ENCODE data around the gene PLPPR3. TPM values are rescaled to one million over a fixed set of nuclear protein-coding genes. Genes with fewer than 3 reads are reported as not detected.
A peak's percentile ranks its signal among the peaks of the same experiment; 100 is the strongest.

Gene PLPPR3
- total RNA-seq, 1 experiment from 2014 or later, result 0.81 TPM

- Histone ChIP-seq H3K27ac (no peak overlapping the region), H3F3A (ENCODE audit: insufficient read depth, low read depth) (peaks cover 32% of the 10 kb centered on the region; the same call in 1 of the 2 replicates), H2AFZ (no peak overlapping the region), H3K79me2 (ENCODE audit: low read depth) (no peaks in the 10 kb centered on the region), H3K9me2 (ENCODE audit: insufficient read depth) (no peaks in the 10 kb centered on the region), H3K4me1 (replicated peaks; ENCODE audit: insufficient read depth) (no peaks in the 10 kb centered on the region), H3K27me3 (ENCODE audit: insufficient read depth, low read depth) (no peaks in the 10 kb centered on the region), H3K4me3 (no peak overlapping the region), H3K36me3 (ENCODE audit: low read depth) (0 out of 2 replicates have a peak, but pooled peaks cover 8% of the 10 kb centered on the region), H4K20me1 (ENCODE audit: insufficient read depth) (peaks cover 14% of the 10 kb centered on the region), H3K4me2 (no peak overlapping the region), H3K9me3 (ENCODE audit: insufficient read depth, low read depth) (no peaks in the 10 kb centered on the region)
- DNase-seq, result no peak
- CTCF ChIA-PET, result no interaction called here
- POLR2A ChIA-PET (ENCODE audit: unreplicated experiment), result no interaction called here
- no peak for TF ChIP-seq EZH2 (IDR thresholded peaks at IDR 0.05; ENCODE audit: low read depth)
- no peak for TF ChIP-seq CTCF (conservative IDR thresholded peaks at IDR 0.05)
- intact Hi-C loops (cut with micrococcal nuclease; ENCODE audit: unreplicated experiment), result no loop called here
- BruUV-seq (replicated peaks), result no TSS peak
These were observed 57.5 kb downstream of the PLPPR3 start for GRCh38 chr19:764301-764700.

- ChIA-PET POLR2A (ENCODE audit: unreplicated experiment) (no interaction called here), CTCF (no interaction called here)
- Histone ChIP-seq H3K36me3 (ENCODE audit: low read depth) (peaks cover 8% of the 10 kb centered on the region; the same call in 1 of the 2 replicates), H3K4me1 (replicated peaks; ENCODE audit: insufficient read depth) (no peaks in the 10 kb centered on the region), H3K27ac (no peak overlapping the region), H3K27me3 (ENCODE audit: insufficient read depth, low read depth) (no peaks in the 10 kb centered on the region), H3K4me2 (no peak overlapping the region), H4K20me1 (ENCODE audit: insufficient read depth) (peaks cover 17% of the 10 kb centered on the region), H3K9me3 (ENCODE audit: insufficient read depth, low read depth) (no peaks in the 10 kb centered on the region), H3K79me2 (ENCODE audit: low read depth) (0 out of 2 replicates have a peak, but pooled peaks cover 3% of the 10 kb centered on the region), H3K4me3 (no peak overlapping the region), H2AFZ (no peak overlapping the region), H3K9me2 (ENCODE audit: insufficient read depth) (no peaks in the 10 kb centered on the region), H3F3A (ENCODE audit: insufficient read depth, low read depth) (peaks cover 32% of the 10 kb centered on the region; the same call in 1 of the 2 replicates)
- intact Hi-C loops (cut with micrococcal nuclease; ENCODE audit: unreplicated experiment), result no loop called here
- no peak for DNase-seq
- TF ChIP-seq EZH2 (IDR thresholded peaks at IDR 0.05; ENCODE audit: low read depth), result no peak
- no peak for TF ChIP-seq CTCF (conservative IDR thresholded peaks at IDR 0.05)
- BruUV-seq (replicated peaks), result TSS peak; percentile 15
These were observed 57.9 kb downstream of the PLPPR3 start for GRCh38 chr19:763869-764268.

- BruUV-seq (replicated peaks), result no TSS peak
- ChIA-PET CTCF (interaction anchor here (0.6 kb wide), 1 partner anchor 69 kb away, joined by 4 read pairs; no protein-coding TSS in a partner anchor), POLR2A (ENCODE audit: unreplicated experiment) (interaction anchor here (0.6 kb wide), 1 partner anchor 86 kb away, joined by 4 read pairs; no protein-coding TSS in a partner anchor)
- no peak for TF ChIP-seq CTCF (conservative IDR thresholded peaks at IDR 0.05)
- Histone ChIP-seq H3K4me3 (no peak overlapping the region), H2AFZ (no peak overlapping the region), H4K20me1 (ENCODE audit: insufficient read depth) (peaks cover 24% of the 10 kb centered on the region), H3K79me2 (ENCODE audit: low read depth) (0 out of 2 replicates have a peak, but pooled peaks cover 9% of the 10 kb centered on the region), H3K9me3 (ENCODE audit: insufficient read depth, low read depth) (no peaks in the 10 kb centered on the region), H3K36me3 (ENCODE audit: low read depth) (peaks cover 8% of the 10 kb centered on the region; the same call in 1 of the 2 replicates), H3K9me2 (ENCODE audit: insufficient read depth) (no peaks in the 10 kb centered on the region), H3F3A (ENCODE audit: insufficient read depth, low read depth) (peaks cover 27% of the 10 kb centered on the region; the same call in 1 of the 2 replicates), H3K27ac (no peak overlapping the region), H3K4me2 (no peak overlapping the region), H3K27me3 (ENCODE audit: insufficient read depth, low read depth) (no peaks in the 10 kb centered on the region), H3K4me1 (replicated peaks; ENCODE audit: insufficient read depth) (no peaks in the 10 kb centered on the region)
- intact Hi-C loops (cut with micrococcal nuclease; ENCODE audit: unreplicated experiment), result no loop called here
- DNase-seq, result no peak
These were observed 58.6 kb downstream of the PLPPR3 start for GRCh38 chr19:763181-763580.

Small RNA genes within 50 kb of the gene (microRNA-seq; reads per million reads assigned to microRNA genes)
- gene MIR3187 (ENCODE audit: borderline number of aligned reads, borderline replicate concordance) (26.9 reads per million, percentile 35 among the genes with 10 or more reads in this experiment), gene MIR4745 (ENCODE audit: borderline number of aligned reads, borderline replicate concordance) (12.1 reads per million, percentile 22 among the genes with 10 or more reads in this experiment)

Other genes starting within 250 kb of the PLPPR3 start
- gene BSG, start 249.4 kb downstream of the PLPPR3 start, total RNA-seq (2021), result 772 and 823 TPM in 2 replicates
- gene HCN2, start 232.1 kb downstream of the PLPPR3 start, total RNA-seq (2021), result 1.5 and 2.0 TPM in 2 replicates
- gene POLRMT, start 188.4 kb downstream of the PLPPR3 start, total RNA-seq (2021), result 46.4 and 57.1 TPM in 2 replicates
- 0.35 TPM in 1 of 2 replicates, not detected in the other for gene FGF22, start 182.1 kb downstream of the PLPPR3 start, total RNA-seq (2021)
- gene RNF126, start 158.7 kb downstream of the PLPPR3 start, total RNA-seq (2021), result 54.4 and 63.7 TPM in 2 replicates
- gene FSTL3, start 145.6 kb downstream of the PLPPR3 start, total RNA-seq (2021), result 40.9 and 85.1 TPM in 2 replicates
- gene PRSS57, start 126.5 kb downstream of the PLPPR3 start, total RNA-seq (2021), result not detected in 2 replicates
- 1.8 and 6.1 TPM in 2 replicates for gene PALM, start 113.0 kb downstream of the PLPPR3 start, total RNA-seq (2021)
- 91.6 and 101 TPM in 2 replicates for gene MISP, start 70.8 kb downstream of the PLPPR3 start, total RNA-seq (2021)
- gene PTBP1, start 24.5 kb downstream of the PLPPR3 start, total RNA-seq (2021), result 461 and 542 TPM in 2 replicates
- not detected in 2 replicates for gene AZU1, start 5.9 kb upstream of the PLPPR3 start, total RNA-seq (2021)
- not detected in 2 replicates for gene PRTN3, start 19.0 kb upstream of the PLPPR3 start, total RNA-seq (2021)
- not detected in 2 replicates for gene ELANE, start 30.3 kb upstream of the PLPPR3 start, total RNA-seq (2021)
- 8.0 and 17.1 TPM in 2 replicates for gene CFD, start 37.7 kb upstream of the PLPPR3 start, total RNA-seq (2021)
- gene MED16, start 71.2 kb upstream of the PLPPR3 start, total RNA-seq (2021), result 54.7 and 63.8 TPM in 2 replicates
- not detected in 2 replicates for gene RNU6-9, start 71.5 kb upstream of the PLPPR3 start, total RNA-seq (2021)
- gene R3HDM4, start 91.3 kb upstream of the PLPPR3 start, total RNA-seq (2021), result 55.8 and 57.5 TPM in 2 replicates
- not detected in 2 replicates for gene KISS1R, start 95.4 kb upstream of the PLPPR3 start, total RNA-seq (2021)
- gene ARID3A, start 104.1 kb upstream of the PLPPR3 start, total RNA-seq (2021), result 9.2 and 10.7 TPM in 2 replicates
- 61.5 and 95.3 TPM in 2 replicates for gene WDR18, start 162.4 kb upstream of the PLPPR3 start, total RNA-seq (2021)
- 0.11 and 0.13 TPM in 2 replicates for gene GRIN3B, start 178.5 kb upstream of the PLPPR3 start, total RNA-seq (2021)
- gene TMEM259, start 199.2 kb upstream of the PLPPR3 start, total RNA-seq (2021), result 155 and 162 TPM in 2 replicates
- not detected in 2 replicates for gene RNU6-2, start 199.6 kb upstream of the PLPPR3 start, total RNA-seq (2021)
- gene CNN2, start 204.7 kb upstream of the PLPPR3 start, total RNA-seq (2021), result 168 and 206 TPM in 2 replicates
- gene ABCA7, start 218.2 kb upstream of the PLPPR3 start, total RNA-seq (2021), result 29.9 and 32.0 TPM in 2 replicates
- gene ARHGAP45, start 245.2 kb upstream of the PLPPR3 start, total RNA-seq (2021), result 20.2 and 20.6 TPM in 2 replicates